ENCODE results near the gene GP2.

- no peak for TF ChIP-seq EZH2phosphoT487 (IDR thresholded peaks at IDR 0.05; ENCODE audit: low read depth, severe bottlenecking, unreplicated experiment)
- no peak for TF ChIP-seq CTCF (IDR thresholded peaks at IDR 0.05; ENCODE audit: poor library complexity)
These were observed 7.1 kb downstream of the GP2 start for GRCh38 chr16:20320178-20320577.

Data from hepatocyte (in vitro differentiated cells).